Measurements from ENCODE around the gene CDC25B. TPM values are rescaled to one million over a fixed set of nuclear protein-coding genes. Genes with fewer than 3 reads are reported as not detected.

CDC25B gene
- total and polyA plus RNA-seq, 2 of the 13 experiments (the other 11 are each of a cell fraction or from before 2014, with no cell fraction given) = 14.5 to 19.4 TPM

GRCh38 chr20:3785240-3786125 lies 10.6 kb upstream of the CDC25B start (continued):
- peak; percentile 41; the same call in 1 of the 2 replicates for TF ChIP-seq HIC2 (CRISPR knock-in tag; IDR thresholded peaks at IDR 0.05; ENCODE audit: low read depth)
- no peak for TF ChIP-seq ZMYM2 (CRISPR knock-in tag; IDR thresholded peaks at IDR 0.05)
- TF ChIP-seq ARNT (IDR thresholded peaks at IDR 0.05) = no peak
- no peak for TF ChIP-seq RBAK (CRISPR knock-in tag; IDR thresholded peaks at IDR 0.05)
- peak; percentile 100 for TF ChIP-seq ZBTB38 (CRISPR knock-in tag; IDR thresholded peaks at IDR 0.05)
- no peak for TF ChIP-seq ZGPAT (CRISPR knock-in tag; IDR thresholded peaks at IDR 0.05)
- 0 out of 2 replicates have a peak, but pooled peaks have one; percentile 16 for TF ChIP-seq ZNF710 (CRISPR knock-in tag; IDR thresholded peaks at IDR 0.05; ENCODE audit: borderline replicate concordance)
- TF ChIP-seq ZNF138 (CRISPR knock-in tag; IDR thresholded peaks at IDR 0.05; ENCODE audit: low read depth) = no peak
- TF ChIP-seq HNF1B (CRISPR knock-in tag; IDR thresholded peaks at IDR 0.05) = no peak
- TF ChIP-seq ZNF350 (CRISPR knock-in tag; IDR thresholded peaks at IDR 0.05; ENCODE audit: borderline replicate concordance, low read depth) = no peak
- TF ChIP-seq NFAT5 (CRISPR knock-in tag; IDR thresholded peaks at IDR 0.05) = no peak; the same call in 1 of the 2 replicates
- no peak for TF ChIP-seq PHF20 (CRISPR knock-in tag; IDR thresholded peaks at IDR 0.05)

Measured in HepG2 (cell line).